ENCODE data around the gene INPP5A.

GRCh38 chr10:132534391-132535064 is 3.1 kb upstream of the INPP5A start:
- TF ChIP-seq CTCF (IDR thresholded peaks at IDR 0.05): no peak
- TF ChIP-seq POLR2AphosphoS5 (IDR thresholded peaks at IDR 0.05): no peak
- TF ChIP-seq POLR2A (IDR thresholded peaks at IDR 0.05): no peak
